Mononuclear cell (primary cell): ENCODE results near the gene EPHA6. TPM values are rescaled to one million over a fixed set of nuclear protein-coding genes. Genes with fewer than 3 reads are reported as not detected.
"Not testable (repeated sequence)": the region's sequence is repeated elsewhere in the genome, so short reads cannot be mapped to it uniquely, and the experiment has no call there.

Source experiments
- H3K27me3 ChIP-seq: 2 replicates; pipeline ENCODE4 v1.6.0; 2011; ENCODE audit warnings: low read length, control low read depth; ENCODE audit not compliant: insufficient read depth
- H3K4me1 ChIP-seq: 2 replicates; pipeline ENCODE4 v1.5.1; 2011; ENCODE audit warnings: mild to moderate bottlenecking, low read length, control low read depth; ENCODE audit not compliant: insufficient read depth
- H3K4me3 ChIP-seq: 2 replicates; pipeline ENCODE4 v1.5.1; 2011; ENCODE audit warnings: mild to moderate bottlenecking, low read length, moderate library complexity
- H3K9me3 ChIP-seq: 2 replicates; pipeline ENCODE4 v1.5.1; 2011; ENCODE audit warnings: low read depth, mild to moderate bottlenecking, control low read depth, low read length
- total RNA-seq: library from RNA; depleted of rRNA; stranded (reverse); fragments of >200 nt; gene quantifications from one replicate; pipeline ENCODE4 v1.2.3, GENCODE V29; 2012

EPHA6 gene
- total RNA-seq, 1 donor: not detected

- no peaks in the 10 kb centered on the region for H3K27me3 ChIP-seq
- H3K4me3 ChIP-seq: no peak overlapping the region
- H3K9me3 ChIP-seq: no peaks in the 10 kb centered on the region
- H3K4me1 ChIP-seq: no peaks in the 10 kb centered on the region
These were observed 700.7 kb downstream of the EPHA6 start for GRCh38 chr3:97515076-97515475.

GRCh38 chr3:97530691-97531090 lies 716.3 kb downstream of the EPHA6 start:
- Histone ChIP-seq H3K4me3 (no peak overlapping the region), H3K27me3 (no peaks in the 10 kb centered on the region), H3K9me3 (no peaks in the 10 kb centered on the region), H3K4me1 (no peaks in the 10 kb centered on the region)

GRCh38 chr3:97547573-97547972 lies 733.2 kb downstream of the EPHA6 start:
- H3K4me3 ChIP-seq, H3K27me3 ChIP-seq, H3K4me1 ChIP-seq, H3K9me3 ChIP-seq: not testable (repeated sequence)

GRCh38 chr3:97550408-97550807 lies 736.0 kb downstream of the EPHA6 start:
- H3K4me1 ChIP-seq: no peaks in the 10 kb centered on the region
- no peak overlapping the region for H3K4me3 ChIP-seq
- H3K27me3 ChIP-seq: no peaks in the 10 kb centered on the region
- peaks cover 9% of the 10 kb centered on the region for H3K9me3 ChIP-seq

- H3K9me3 ChIP-seq: peaks cover 9% of the 10 kb centered on the region
- H3K4me1 ChIP-seq: no peaks in the 10 kb centered on the region
- no peaks in the 10 kb centered on the region for H3K27me3 ChIP-seq
- H3K4me3 ChIP-seq: no peak overlapping the region
These were observed 737.8 kb downstream of the EPHA6 start for GRCh38 chr3:97552186-97552585.

GRCh38 chr3:97575742-97576141 lies 761.3 kb downstream of the EPHA6 start:
- H3K4me3 ChIP-seq: no peak overlapping the region
- H3K9me3 ChIP-seq: no peaks in the 10 kb centered on the region
- H3K27me3 ChIP-seq: no peaks in the 10 kb centered on the region
- no peaks in the 10 kb centered on the region for H3K4me1 ChIP-seq

- Histone ChIP-seq H3K4me1 (no peaks in the 10 kb centered on the region), H3K27me3 (no peaks in the 10 kb centered on the region), H3K9me3 (no peaks in the 10 kb centered on the region), H3K4me3 (no peak overlapping the region)
These were observed 761.8 kb downstream of the EPHA6 start for GRCh38 chr3:97576221-97576620.

GRCh38 chr3:97579365-97579764 lies 765.0 kb downstream of the EPHA6 start:
- H3K4me3 ChIP-seq: no peak overlapping the region
- no peaks in the 10 kb centered on the region for H3K27me3 ChIP-seq
- no peaks in the 10 kb centered on the region for H3K4me1 ChIP-seq
- H3K9me3 ChIP-seq: no peaks in the 10 kb centered on the region

- Histone ChIP-seq H3K4me1 (no peaks in the 10 kb centered on the region), H3K9me3 (no peaks in the 10 kb centered on the region), H3K27me3 (no peaks in the 10 kb centered on the region), H3K4me3 (no peak overlapping the region)
These were observed 796.2 kb downstream of the EPHA6 start for GRCh38 chr3:97610626-97611025.

- no peak overlapping the region for H3K4me3 ChIP-seq
- H3K4me1 ChIP-seq: no peaks in the 10 kb centered on the region
- H3K27me3 ChIP-seq: no peaks in the 10 kb centered on the region
- H3K9me3 ChIP-seq: peaks cover 6% of the 10 kb centered on the region
These were observed 798.2 kb downstream of the EPHA6 start for GRCh38 chr3:97612632-97613031.

GRCh38 chr3:97613139-97613538 lies 798.7 kb downstream of the EPHA6 start:
- no peaks in the 10 kb centered on the region for H3K27me3 ChIP-seq
- peaks cover 6% of the 10 kb centered on the region for H3K9me3 ChIP-seq
- no peak overlapping the region for H3K4me3 ChIP-seq
- no peaks in the 10 kb centered on the region for H3K4me1 ChIP-seq

GRCh38 chr3:97620514-97620913 lies 806.1 kb downstream of the EPHA6 start:
- not testable (repeated sequence) for H3K9me3 ChIP-seq, H3K4me3 ChIP-seq, H3K27me3 ChIP-seq, H3K4me1 ChIP-seq

GRCh38 chr3:97636465-97636864 lies 822.1 kb downstream of the EPHA6 start:
- H3K4me3 ChIP-seq: no peak overlapping the region
- no peaks in the 10 kb centered on the region for H3K9me3 ChIP-seq
- H3K27me3 ChIP-seq: no peaks in the 10 kb centered on the region
- H3K4me1 ChIP-seq: no peaks in the 10 kb centered on the region

- Histone ChIP-seq H3K27me3 (no peaks in the 10 kb centered on the region), H3K4me3 (no peak overlapping the region), H3K4me1 (no peaks in the 10 kb centered on the region), H3K9me3 (no peaks in the 10 kb centered on the region)
These were observed 832.5 kb downstream of the EPHA6 start for GRCh38 chr3:97646932-97647331.

- no peak overlapping the region for H3K4me3 ChIP-seq
- no peaks in the 10 kb centered on the region for H3K27me3 ChIP-seq
- H3K4me1 ChIP-seq: no peaks in the 10 kb centered on the region
- no peaks in the 10 kb centered on the region for H3K9me3 ChIP-seq
These were observed 833.1 kb downstream of the EPHA6 start for GRCh38 chr3:97647441-97647982.

- no peaks in the 10 kb centered on the region for H3K4me1 ChIP-seq
- no peak overlapping the region for H3K4me3 ChIP-seq
- no peaks in the 10 kb centered on the region for H3K9me3 ChIP-seq
- H3K27me3 ChIP-seq: no peaks in the 10 kb centered on the region
These were observed 841.6 kb downstream of the EPHA6 start for GRCh38 chr3:97655971-97656370.
